ENCODE data around the gene CYP2U1. TPM values are rescaled to one million over a fixed set of nuclear protein-coding genes. Genes with fewer than 3 reads are reported as not detected.

Gene CYP2U1
- total RNA-seq, 2 experiments from 2014 or later: 1.2 to 1.5 TPM

DNA sequence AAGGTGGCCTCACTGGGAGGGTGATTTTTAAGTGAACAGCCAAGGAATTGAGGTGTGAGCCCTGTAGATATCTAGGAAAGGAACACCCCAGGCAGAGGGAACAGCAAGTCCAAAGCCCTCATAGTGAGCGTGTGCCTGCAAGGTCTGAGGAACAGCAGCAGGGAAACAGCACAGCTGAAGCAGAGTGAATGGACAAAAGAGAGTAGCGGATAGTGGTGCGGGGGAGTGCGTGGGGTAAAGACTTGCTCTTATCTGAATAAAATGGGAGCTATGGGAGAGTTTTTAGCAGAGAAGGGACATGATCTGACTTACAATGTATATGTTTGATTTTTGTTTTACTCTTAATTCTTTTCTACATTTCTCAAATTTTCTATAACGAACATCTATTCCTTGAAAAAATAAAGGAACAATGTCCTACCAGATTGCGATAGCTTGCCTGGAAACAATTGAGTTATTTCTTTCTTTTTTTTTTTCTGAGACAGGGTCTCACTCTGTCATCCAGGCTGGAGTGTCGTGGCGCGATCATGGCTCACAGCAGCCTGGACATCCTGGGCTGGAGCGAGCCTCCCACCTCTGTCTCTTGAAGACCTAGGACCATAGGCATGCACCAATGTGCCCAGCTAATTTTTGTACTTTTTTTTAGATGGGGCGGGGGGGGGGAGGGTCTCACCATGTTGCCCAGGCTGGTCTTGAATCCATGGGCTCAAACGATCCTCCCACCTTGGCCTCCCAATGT is 38.9 kb downstream of the CYP2U1 start:
- Mint-ChIP-seq H3K27me3 (no peaks in the 10 kb centered on the region), H3K4me1 (ENCODE audit: low read depth) (no peaks in the 10 kb centered on the region), H3K4me3 (no peak overlapping the region), H3K9me3 (peaks cover 5% of the 10 kb centered on the region), H3K27ac (no peak overlapping the region), H3K36me3 (no peaks in the 10 kb centered on the region)
- CTCF ChIA-PET: no interaction called here
- POLR2A ChIA-PET: no interaction called here
- no peak for DNase-seq
- intact Hi-C loops (cut with micrococcal nuclease): no loop called here

DNA sequence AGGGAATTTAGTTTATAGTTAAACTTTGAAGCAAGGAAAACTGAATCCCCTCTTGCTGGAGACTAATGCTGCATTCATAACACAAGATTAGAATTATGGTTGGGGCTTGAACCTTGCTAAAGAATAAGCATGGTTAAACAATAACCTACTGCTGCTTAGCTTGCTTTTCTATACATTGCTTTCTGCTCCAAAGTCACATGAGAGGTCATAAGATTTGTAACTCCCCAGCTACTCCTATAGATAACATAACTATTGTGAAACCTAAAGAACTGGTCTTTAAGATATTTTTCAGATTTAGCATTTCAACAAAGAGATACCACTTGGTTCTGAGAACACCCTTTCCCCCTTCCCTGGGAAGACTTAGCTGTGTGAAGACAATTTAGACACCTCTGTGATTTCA is 41.3 kb downstream of the CYP2U1 start:
- Mint-ChIP-seq H3K9me3 (no peaks in the 10 kb centered on the region), H3K27ac (no peak overlapping the region), H3K36me3 (no peaks in the 10 kb centered on the region), H3K27me3 (no peaks in the 10 kb centered on the region), H3K4me3 (no peak overlapping the region), H3K4me1 (ENCODE audit: low read depth) (no peaks in the 10 kb centered on the region)
- intact Hi-C loops (cut with micrococcal nuclease): no loop called here
- DNase-seq: no peak
- ChIA-PET POLR2A (no interaction called here), CTCF (no interaction called here)

DNA sequence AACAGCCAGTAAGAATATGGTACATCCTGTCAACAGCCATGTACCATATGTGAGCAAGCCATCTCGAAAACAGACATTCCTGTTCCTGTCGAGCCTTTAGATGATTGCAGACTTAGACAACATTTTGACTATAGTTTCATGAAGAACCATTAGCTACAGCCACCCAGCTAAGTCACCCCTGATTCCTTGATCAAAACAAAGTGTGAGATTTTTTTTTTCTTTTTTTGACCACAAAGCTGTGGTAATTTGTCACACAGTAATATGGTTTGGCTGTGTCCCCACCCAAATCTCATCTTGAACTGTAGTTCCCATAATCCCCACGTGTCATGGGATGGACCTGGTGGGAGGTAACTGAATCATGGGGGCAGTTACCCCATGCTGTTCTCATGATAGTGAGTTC is 43.2 kb downstream of the CYP2U1 start:
- Mint-ChIP-seq H3K27me3 (no peaks in the 10 kb centered on the region), H3K27ac (no peak overlapping the region), H3K4me3 (no peak overlapping the region), H3K9me3 (no peaks in the 10 kb centered on the region), H3K36me3 (no peaks in the 10 kb centered on the region), H3K4me1 (ENCODE audit: low read depth) (no peaks in the 10 kb centered on the region)
- ChIA-PET POLR2A (no interaction called here), CTCF (no interaction called here)
- intact Hi-C loops (cut with micrococcal nuclease): no loop called here
- no peak for DNase-seq

DNA sequence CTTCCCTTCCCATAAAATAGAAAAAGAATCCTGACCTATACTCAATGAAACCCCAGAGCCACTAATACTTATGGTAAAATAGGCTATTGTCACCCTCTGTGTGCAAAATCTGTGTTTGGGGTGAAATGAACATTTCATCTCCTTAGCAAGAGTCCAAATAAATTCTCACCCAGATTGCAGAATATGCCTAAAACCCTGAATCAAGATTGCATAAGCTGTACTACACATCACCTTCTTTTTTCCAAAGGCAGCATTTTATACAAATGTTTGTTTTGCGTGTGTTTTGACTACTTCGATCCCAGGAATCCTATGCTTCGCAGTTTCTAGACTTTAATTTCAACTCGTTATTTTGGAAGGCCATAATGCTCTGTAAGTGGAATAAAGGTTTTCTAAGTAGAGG is 46.1 kb downstream of the CYP2U1 start:
- Mint-ChIP-seq H3K36me3 (peaks cover 6% of the 10 kb centered on the region), H3K4me3 (no peak overlapping the region), H3K27me3 (no peaks in the 10 kb centered on the region), H3K27ac (no peak overlapping the region), H3K9me3 (peaks cover 9% of the 10 kb centered on the region), H3K4me1 (ENCODE audit: low read depth) (no peaks in the 10 kb centered on the region)
- intact Hi-C loops (cut with micrococcal nuclease): no loop called here
- ChIA-PET POLR2A (no interaction called here), CTCF (no interaction called here)
- no peak for DNase-seq

DNA sequence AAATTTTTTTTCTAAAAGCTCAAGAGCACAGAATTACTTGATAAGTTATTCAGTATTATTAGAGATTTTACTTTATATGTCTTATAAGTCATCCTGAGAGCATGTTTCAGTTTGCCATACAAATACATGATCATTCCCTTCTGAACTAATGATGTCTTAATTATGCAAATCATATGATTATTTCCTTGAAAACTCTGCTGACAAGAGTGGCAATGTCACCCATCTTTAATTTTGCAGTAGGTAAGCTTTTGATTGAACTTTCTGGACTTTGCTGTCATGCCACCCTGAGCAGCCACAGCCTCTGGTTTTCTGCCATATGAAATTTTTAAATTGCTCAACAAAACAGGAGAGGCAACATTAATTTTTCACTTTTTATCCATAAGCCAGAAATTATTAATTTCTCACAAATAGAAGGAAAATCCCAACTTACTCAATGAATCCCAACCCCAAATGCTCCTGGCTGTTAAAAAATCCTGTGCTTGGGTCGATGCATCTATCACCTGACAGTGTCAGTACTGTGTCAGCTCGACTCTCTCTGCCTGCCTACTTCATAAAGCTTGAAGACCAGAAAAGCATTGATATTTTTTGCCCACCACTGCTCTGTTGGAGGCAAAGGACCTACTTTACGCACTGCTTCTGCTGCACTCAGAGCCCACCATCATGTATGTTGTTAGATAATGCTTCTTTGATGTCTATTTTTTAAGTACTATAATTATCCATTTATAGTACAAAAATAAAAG is 46.8 kb downstream of the CYP2U1 start:
- CTCF ChIA-PET: no interaction called here
- DNase-seq: no peak
- Mint-ChIP-seq H3K27me3 (no peaks in the 10 kb centered on the region), H3K9me3 (peaks cover 9% of the 10 kb centered on the region), H3K4me1 (ENCODE audit: low read depth) (no peaks in the 10 kb centered on the region), H3K36me3 (peaks cover 6% of the 10 kb centered on the region), H3K27ac (no peak overlapping the region), H3K4me3 (no peak overlapping the region)
- POLR2A ChIA-PET: no interaction called here
- intact Hi-C loops (cut with micrococcal nuclease): no loop called here

DNA sequence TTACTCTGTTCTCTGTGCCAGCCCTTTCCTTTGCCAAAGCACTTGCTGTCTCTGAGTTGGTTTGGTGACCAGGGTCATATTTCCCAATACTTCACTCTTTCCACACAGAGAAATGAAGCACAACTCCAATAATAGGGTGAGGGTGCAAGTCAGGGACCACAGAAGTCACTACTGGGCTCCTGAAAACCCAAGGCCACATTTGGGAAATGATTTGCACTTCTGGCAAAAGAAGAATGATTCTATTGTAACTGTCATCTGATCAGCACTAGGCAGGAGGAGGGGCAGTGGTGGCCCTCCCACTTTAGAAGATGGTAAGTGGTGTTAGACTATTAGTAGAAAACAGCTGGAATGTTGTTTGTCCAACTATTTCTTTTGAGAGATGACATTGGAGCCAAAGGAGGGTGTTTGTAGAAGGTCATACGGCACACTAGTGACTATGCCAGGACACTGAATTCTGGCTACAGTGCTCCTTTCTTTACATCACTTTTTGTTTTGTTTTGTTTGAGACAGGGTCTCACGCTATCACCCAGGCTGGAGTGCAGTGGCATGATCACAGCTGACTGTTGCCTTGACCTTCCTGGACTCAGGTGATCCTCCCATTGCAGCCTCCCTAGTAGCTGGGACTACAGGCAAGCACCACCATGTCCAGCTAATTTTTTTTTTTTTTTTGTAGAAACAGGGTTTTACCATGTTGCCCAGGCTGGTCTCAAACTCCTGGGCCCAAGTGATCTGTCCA is 47.5 kb downstream of the CYP2U1 start:
- Mint-ChIP-seq H3K36me3 (peaks cover 6% of the 10 kb centered on the region), H3K27ac (no peak overlapping the region), H3K27me3 (no peaks in the 10 kb centered on the region), H3K9me3 (peaks cover 9% of the 10 kb centered on the region), H3K4me3 (no peak overlapping the region), H3K4me1 (ENCODE audit: low read depth) (no peaks in the 10 kb centered on the region)
- POLR2A ChIA-PET: no interaction called here
- no peak for DNase-seq
- intact Hi-C loops (cut with micrococcal nuclease): no loop called here
- CTCF ChIA-PET: no interaction called here

DNA sequence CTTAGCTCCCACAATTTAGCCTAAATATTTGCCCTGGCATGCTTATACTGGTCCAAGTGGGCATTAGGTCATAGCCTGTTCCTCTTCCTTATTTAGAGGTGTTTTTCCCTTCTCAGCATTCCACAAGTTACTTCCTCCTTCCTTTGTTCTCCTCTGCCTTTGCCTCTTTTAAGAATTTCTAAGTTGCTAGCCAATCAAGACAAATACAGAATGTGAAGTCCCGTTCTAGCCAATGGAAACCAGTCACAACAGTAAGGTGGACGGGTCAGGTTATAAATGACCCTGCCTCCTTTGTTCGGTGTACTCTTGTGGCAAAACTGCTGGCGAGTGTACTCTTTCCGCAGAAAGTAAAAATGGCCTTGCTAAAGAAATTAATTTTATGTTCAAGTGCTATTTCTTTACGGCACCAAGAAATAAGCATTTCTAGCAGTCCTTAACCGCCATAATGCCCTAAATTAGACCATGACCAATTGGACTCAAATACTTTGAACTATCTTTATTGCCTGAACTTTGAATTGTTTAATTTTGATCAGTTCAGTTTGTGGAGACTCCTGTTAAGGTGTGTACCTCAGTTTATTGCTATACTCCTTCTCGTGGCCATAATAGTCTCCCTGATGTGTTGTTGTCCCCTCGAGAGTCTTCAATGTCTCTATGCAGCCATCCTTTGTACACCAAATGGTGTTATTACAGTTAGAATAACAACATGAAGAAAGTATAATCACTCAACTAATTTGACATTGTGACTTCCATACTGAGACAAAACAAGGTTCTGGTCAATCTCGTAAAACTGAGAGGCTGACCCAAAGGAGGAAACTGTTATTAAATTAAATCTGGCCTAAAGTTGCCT is 56.8 kb downstream of the CYP2U1 start:
- Mint-ChIP-seq H3K9me3 (no peaks in the 10 kb centered on the region), H3K36me3 (peaks cover 1% of the 10 kb centered on the region), H3K27ac (no peak overlapping the region), H3K4me1 (ENCODE audit: low read depth) (peaks cover 31% of the 10 kb centered on the region), H3K4me3 (no peak overlapping the region), H3K27me3 (no peaks in the 10 kb centered on the region)
- POLR2A ChIA-PET: no interaction called here
- CTCF ChIA-PET: no interaction called here
- intact Hi-C loops (cut with micrococcal nuclease): loop anchor here (2.0 kb wide), 1 partner anchor 183 kb away; no protein-coding TSS in a partner anchor
- no peak for DNase-seq

DNA sequence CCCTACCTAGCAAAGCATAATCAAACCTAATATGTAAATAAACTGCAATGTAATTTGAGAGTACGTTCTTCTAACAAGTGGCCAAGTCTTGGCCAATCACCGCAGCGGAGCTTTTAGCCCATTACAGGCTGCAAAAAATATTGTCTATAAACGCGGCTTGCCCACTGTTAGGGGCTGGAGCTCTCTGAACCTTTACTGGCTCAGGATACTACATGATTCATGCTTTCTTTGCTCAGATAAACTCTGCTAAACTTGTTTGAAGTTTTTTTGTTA is 57.4 kb downstream of the CYP2U1 start:
- DNase-seq: no peak
- no peaks in the 10 kb centered on the region for H3K9me3 Mint-ChIP-seq
- POLR2A ChIA-PET: no interaction called here
- peaks cover 34% of the 10 kb centered on the region for H3K4me1 Mint-ChIP-seq (ENCODE audit: low read depth)
- H3K4me3 Mint-ChIP-seq: no peak overlapping the region
- no peak overlapping the region for H3K27ac Mint-ChIP-seq
- H3K36me3 Mint-ChIP-seq: peaks cover 1% of the 10 kb centered on the region
- intact Hi-C loops (cut with micrococcal nuclease): loop anchor here (1.0 to 2.0 kb wide), 3 partner anchors 182 to 632 kb away; partner anchors contain the start of genes PAPSS1 and RPL34
- CTCF ChIA-PET: no interaction called here
- H3K27me3 Mint-ChIP-seq: no peaks in the 10 kb centered on the region

DNA sequence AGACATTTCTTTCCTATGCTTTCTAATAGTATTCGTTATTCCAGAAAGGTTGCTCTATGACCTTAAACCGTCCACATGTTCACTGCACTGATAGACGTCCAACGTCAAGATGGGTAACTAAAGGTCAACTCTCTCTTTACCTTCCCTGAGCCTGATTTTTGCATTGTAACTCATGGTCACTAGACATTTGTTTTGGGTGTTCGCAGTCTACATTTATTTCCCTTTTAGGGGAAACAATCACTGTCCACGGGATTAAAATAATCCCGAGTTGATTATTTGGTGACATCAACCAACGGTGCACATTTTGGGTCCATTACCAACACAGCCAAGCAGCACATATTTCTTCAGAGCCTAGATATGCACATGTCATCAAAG is 57.8 kb downstream of the CYP2U1 start:
- Mint-ChIP-seq H3K4me1 (ENCODE audit: low read depth) (peaks cover 36% of the 10 kb centered on the region), H3K4me3 (peak overlapping the region; percentile 85), H3K36me3 (peaks cover 1% of the 10 kb centered on the region), H3K27ac (peak overlapping the region; percentile 76), H3K9me3 (no peaks in the 10 kb centered on the region), H3K27me3 (no peaks in the 10 kb centered on the region)
- CTCF ChIA-PET: no interaction called here
- intact Hi-C loops (cut with micrococcal nuclease): loop anchor here (1.0 to 2.0 kb wide), 3 partner anchors 182 to 631 kb away; partner anchors contain the start of genes PAPSS1 and RPL34
- DNase-seq: no peak
- POLR2A ChIA-PET: no interaction called here

DNA sequence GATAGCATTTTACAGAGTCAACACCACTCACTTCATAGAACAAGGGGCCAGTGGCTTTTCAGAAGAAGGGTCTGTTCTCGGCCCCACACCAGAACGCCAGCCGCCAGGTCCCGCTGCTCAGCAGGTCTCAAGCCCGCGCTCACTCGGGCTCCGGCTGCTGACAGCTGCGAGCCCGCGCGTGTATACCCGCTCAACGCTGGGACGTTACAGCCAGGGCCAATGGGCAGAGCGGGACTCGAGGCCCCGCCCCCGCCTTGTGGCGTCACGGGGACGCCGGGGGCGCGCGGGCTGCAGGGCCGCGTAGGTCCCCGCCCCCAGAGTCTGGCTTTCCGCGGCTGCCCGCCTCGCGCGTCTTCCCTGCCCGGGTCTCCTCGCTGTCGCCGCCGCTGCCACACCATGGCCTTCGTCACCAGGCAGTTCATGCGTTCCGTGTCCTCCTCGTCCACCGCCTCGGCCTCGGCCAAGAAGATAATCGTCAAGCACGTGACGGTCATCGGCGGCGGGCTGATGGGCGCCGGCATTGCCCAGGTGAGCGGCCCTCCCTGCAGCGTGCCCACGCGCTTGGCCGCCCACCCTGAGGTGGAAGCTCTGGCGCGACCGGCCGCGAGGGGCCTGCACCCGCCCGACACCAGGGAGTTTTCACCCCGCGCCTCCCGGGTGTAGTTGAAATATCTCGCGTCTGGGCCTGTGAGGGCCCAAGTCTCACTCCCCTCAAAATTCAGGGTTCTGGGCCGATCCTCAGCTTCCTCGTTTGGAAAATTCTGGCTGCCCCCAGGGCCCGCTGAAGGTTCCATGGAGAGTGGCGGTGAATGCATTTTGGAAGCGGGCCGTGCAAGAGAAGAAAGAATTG is 58.4 kb downstream of the CYP2U1 start, which contains the start of gene HADH:
Gene HADH, plus strand, starts transcription at position 353 of the 850 bp plus-strand sequence. Its CDS starts 44 bp downstream, at position 397.
- Mint-ChIP-seq H3K27ac (peak within 1 kb of the TSS; percentile 76), H3K36me3 (peaks cover 1% of the 10 kb centered on the region), H3K4me3 (peak within 1 kb of the TSS; percentile 85), H3K9me3 (no peaks in the 10 kb centered on the region), H3K4me1 (ENCODE audit: low read depth) (peaks cover 36% of the 10 kb centered on the region), H3K27me3 (no peaks in the 10 kb centered on the region)
- ChIA-PET POLR2A (interaction anchor here (0.7 to 1.2 kb wide), 2 partner anchors 38 to 182 kb away, joined by 3 read pairs; no protein-coding TSS in a partner anchor), CTCF (no interaction called here)
- intact Hi-C loops (cut with micrococcal nuclease): loop anchor here (1.0 to 2.0 kb wide), 4 partner anchors 58 to 631 kb away; partner anchors contain the start of genes CYP2U1, PAPSS1 and RPL34
- DNase-seq: peak; percentile 95

DNA sequence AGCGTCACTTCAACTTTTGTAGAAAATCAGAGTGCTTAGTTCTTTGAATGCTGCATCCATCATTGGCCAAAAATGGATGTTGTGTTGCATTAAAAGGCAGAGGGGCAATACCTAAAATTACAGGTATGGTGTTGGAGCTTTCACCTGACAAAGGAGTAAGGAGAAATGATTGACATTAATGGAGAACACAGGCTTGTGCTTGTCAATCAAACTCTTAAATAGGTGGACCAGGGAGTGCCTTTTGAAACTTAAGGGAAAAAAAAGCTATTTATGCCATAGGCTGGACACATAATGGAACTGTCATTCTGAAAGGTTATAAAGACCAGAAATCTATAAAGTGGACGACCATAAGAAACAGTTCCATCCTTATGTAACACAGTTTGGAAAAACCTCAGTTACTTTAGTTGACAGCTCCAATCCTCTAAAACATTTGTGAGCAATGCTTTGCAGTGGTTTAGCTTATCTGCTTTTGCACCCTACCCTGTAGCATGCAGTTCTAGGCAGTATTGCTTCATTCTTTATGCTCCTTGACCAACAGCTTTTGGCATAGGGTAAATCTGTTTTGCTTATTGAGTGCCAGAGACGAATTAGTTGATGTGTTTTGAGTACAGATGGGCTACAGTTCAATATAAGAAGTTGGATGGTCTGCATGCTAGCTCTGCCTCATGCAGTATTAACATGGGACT is 60.7 kb downstream of the CYP2U1 start:
- H3K27ac Mint-ChIP-seq: no peak overlapping the region
- H3K9me3 Mint-ChIP-seq: no peaks in the 10 kb centered on the region
- H3K36me3 Mint-ChIP-seq: peaks cover 12% of the 10 kb centered on the region
- intact Hi-C loops (cut with micrococcal nuclease): no loop called here
- H3K4me1 Mint-ChIP-seq (ENCODE audit: low read depth): peaks cover 43% of the 10 kb centered on the region
- ChIA-PET CTCF (interaction anchor here (1.3 kb wide), 1 partner anchor 27 kb away, joined by 3 read pairs; no protein-coding TSS in a partner anchor), POLR2A (interaction anchor here (0.8 kb wide), 1 partner anchor 10 kb away, joined by 3 read pairs; no protein-coding TSS in a partner anchor)
- no peak for DNase-seq
- H3K4me3 Mint-ChIP-seq: no peak overlapping the region
- H3K27me3 Mint-ChIP-seq: no peaks in the 10 kb centered on the region

All from activated CD4-positive, alpha-beta memory T cell treated with anti-CD3 and anti-CD28 coated beads for 36 hours (primary cell).